VCaP (cell line): Measurements from ENCODE around the gene ARPP19.
"Not testable (repeated sequence)": the region's sequence is repeated elsewhere in the genome, so short reads cannot be mapped to it uniquely, and the experiment has no call there.

ENCODE experiments used
- H3K27ac ChIP-seq: fragments of 450-650 bp; 2 replicates; pipeline ENCODE4 v1.5.1; 2017
- CTCF ChIP-seq: fragments of 450-650 bp; conservative IDR thresholded peaks from 2 replicates; pipeline ENCODE4 v1.5.1; 2017; ENCODE audit warnings: mild to moderate bottlenecking, moderate library complexity

Gene ARPP19

GRCh38 chr15:52517014-52517413, 51.8 kb downstream of the ARPP19 start:
- no peak overlapping the region for H3K27ac ChIP-seq
- TF ChIP-seq CTCF, result no peak

GRCh38 chr15:52515343-52515742, 53.5 kb downstream of the ARPP19 start:
- H3K27ac ChIP-seq, result no peak overlapping the region
- TF ChIP-seq CTCF, result no peak

- H3K27ac ChIP-seq, result no peak overlapping the region
- no peak for TF ChIP-seq CTCF
These were observed 54.3 kb downstream of the ARPP19 start for GRCh38 chr15:52514482-52514881.

GRCh38 chr15:52512869-52513268, 56.0 kb downstream of the ARPP19 start:
- not testable (repeated sequence) for H3K27ac ChIP-seq

GRCh38 chr15:52511084-52511483, 57.7 kb downstream of the ARPP19 start:
- no peak for TF ChIP-seq CTCF
- no peak overlapping the region for H3K27ac ChIP-seq

- no peak for TF ChIP-seq CTCF
- H3K27ac ChIP-seq, result no peak overlapping the region
These were observed 59.2 kb downstream of the ARPP19 start for GRCh38 chr15:52509500-52510245.

GRCh38 chr15:52506549-52506948, 62.3 kb downstream of the ARPP19 start:
- TF ChIP-seq CTCF, result no peak
- H3K27ac ChIP-seq, result no peak overlapping the region

- TF ChIP-seq CTCF, result no peak
- no peak overlapping the region for H3K27ac ChIP-seq
These were observed 63.7 kb downstream of the ARPP19 start for GRCh38 chr15:52505151-52505550.
